ENCODE measurements around the gene PLEKHH3.

DNA sequence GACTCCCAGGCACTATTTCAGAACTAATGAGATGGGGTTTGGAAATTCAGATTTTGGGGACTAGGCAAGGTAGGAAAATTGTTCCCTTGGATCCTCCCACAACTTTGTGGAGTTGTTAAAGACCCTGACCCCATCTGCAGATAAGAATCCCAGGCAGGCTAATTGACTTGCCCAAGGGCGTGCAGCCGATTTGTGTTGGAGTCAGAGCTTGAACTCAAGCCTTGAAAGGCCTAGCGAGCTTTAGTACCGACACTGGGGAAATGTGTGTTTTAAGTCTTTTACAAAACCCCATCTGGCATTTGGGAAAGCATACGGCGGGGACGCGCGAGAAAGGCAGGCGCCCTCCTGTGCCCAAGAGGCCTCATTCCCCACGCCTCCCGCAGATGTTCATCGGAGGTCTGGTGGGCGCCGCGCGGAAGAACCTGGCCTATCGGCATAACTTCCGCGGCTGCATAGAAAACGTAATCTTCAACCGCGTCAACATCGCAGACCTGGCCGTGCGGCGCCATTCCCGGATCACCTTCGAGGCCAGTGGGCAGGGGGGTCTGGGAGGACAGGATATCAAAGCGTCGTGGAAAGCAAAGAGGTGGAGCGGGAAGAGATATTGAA is 9.8 kb upstream of the PLEKHH3 start:
- no peak for TF ChIP-seq EZH2 (IDR thresholded peaks at IDR 0.05; ENCODE audit: borderline replicate concordance, low read depth, low read length, severe bottlenecking)
- TF ChIP-seq, protein P1, sequence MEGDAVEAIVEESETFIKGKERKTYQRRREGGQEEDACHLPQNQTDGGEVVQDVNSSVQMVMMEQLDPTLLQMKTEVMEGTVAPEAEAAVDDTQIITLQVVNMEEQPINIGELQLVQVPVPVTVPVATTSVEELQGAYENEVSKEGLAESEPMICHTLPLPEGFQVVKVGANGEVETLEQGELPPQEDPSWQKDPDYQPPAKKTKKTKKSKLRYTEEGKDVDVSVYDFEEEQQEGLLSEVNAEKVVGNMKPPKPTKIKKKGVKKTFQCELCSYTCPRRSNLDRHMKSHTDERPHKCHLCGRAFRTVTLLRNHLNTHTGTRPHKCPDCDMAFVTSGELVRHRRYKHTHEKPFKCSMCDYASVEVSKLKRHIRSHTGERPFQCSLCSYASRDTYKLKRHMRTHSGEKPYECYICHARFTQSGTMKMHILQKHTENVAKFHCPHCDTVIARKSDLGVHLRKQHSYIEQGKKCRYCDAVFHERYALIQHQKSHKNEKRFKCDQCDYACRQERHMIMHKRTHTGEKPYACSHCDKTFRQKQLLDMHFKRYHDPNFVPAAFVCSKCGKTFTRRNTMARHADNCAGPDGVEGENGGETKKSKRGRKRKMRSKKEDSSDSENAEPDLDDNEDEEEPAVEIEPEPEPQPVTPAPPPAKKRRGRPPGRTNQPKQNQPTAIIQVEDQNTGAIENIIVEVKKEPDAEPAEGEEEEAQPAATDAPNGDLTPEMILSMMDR (IDR thresholded peaks at IDR 0.05; ENCODE audit: borderline replicate concordance, extremely low read depth, low read length, poor library complexity, severe bottlenecking), result no peak

All from DND-41 (cell line).